ENCODE results near the gene EFNB2. TPM values are rescaled to one million over a fixed set of nuclear protein-coding genes. Genes with fewer than 3 reads are reported as not detected.

The EFNB2 gene
- total and polyA plus RNA-seq, 2 of the 8 experiments (the other 6 are each of a cell fraction or from before 2014, with no cell fraction given) = 8.2 to 12.0 TPM

DNA sequence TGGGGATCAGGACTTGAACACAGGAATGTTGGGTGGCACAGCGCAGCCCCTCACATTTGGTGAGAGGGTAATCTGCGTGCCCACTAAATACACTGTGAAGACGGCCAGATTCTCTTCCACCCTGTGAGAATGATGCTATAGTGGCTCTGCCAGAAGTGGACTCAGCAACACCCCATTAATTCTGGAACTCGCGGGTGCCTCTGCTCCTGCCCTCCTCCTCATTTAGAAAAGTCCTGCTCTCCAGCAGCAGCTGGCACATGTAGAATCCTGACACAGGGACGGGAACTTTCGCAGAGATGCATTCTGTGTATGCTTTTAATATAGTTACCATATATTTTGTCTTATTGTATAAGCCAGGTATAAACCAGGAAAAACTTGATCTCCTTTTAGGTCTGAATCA lies 57.3 kb downstream of the EFNB2 start:
- FAIRE-seq = no peak
- no peak overlapping the region for H3K9ac ChIP-seq (replicated peaks in 1 of 4; ENCODE audit: extremely low read depth in 1 of 4, low read depth in 3 of 4, low read length in 3 of 4)
- no peak overlapping the region for H3K23ac ChIP-seq (ENCODE audit: insufficient read length)
- no peak overlapping the region for H2BK12ac ChIP-seq (ENCODE audit: low read depth, low read length)
- 94% methylated on average over 7 of the region's 7 CpGs; no CpG with 5 or more reads in 1 of the 2 experiments for WGBS, 2 experiments (ENCODE audit: extremely low coverage in 1 of 2, insufficient coverage in 1 of 2, insufficient read length in 1 of 2, insufficient replicate concordance in 2 of 2, low coverage in 1 of 2, low lambda C conversion rate in 2 of 2, missing lambda C conversion rate in 1 of 2)
- no peaks in the 10 kb centered on the region for H3K36me3 ChIP-seq (ENCODE audit: control insufficient read depth in 2 of 4, insufficient read depth in 4 of 4, low read length in 3 of 4)
- no peak overlapping the region for H2AFZ ChIP-seq (ENCODE audit: low read length)
- H3K27ac ChIP-seq (ENCODE audit: low read depth, low read length) = no peak overlapping the region
- H4K8ac ChIP-seq (ENCODE audit: extremely low read depth, insufficient read depth, low read length) = no peak overlapping the region
- H3K4ac ChIP-seq (replicated peaks; ENCODE audit: insufficient read length, low read depth, low read length) = no peak overlapping the region
- H2BK120ac ChIP-seq (replicated peaks; ENCODE audit: low read depth, low read length) = no peak overlapping the region
- H3K9me3 ChIP-seq (ENCODE audit: insufficient read depth in 2 of 2, low read depth in 1 of 2, low read length in 1 of 2) = no peaks in the 10 kb centered on the region
- H4K20me1 ChIP-seq (replicated peaks in 1 of 2; ENCODE audit: control insufficient read depth in 1 of 2, insufficient read depth in 2 of 2, low read length in 2 of 2) = no peaks in the 10 kb centered on the region
- ChIA-PET CTCF (ENCODE audit: partially characterized antibody) (interaction anchor here (1.2 kb wide), 1 partner anchor 8 kb away, joined by 4 read pairs; no protein-coding TSS in a partner anchor), POLR2A (ENCODE audit: partially characterized antibody) (no interaction called here)
- H3K56ac ChIP-seq (replicated peaks; ENCODE audit: insufficient read length, low read depth, low read length) = no peak overlapping the region
- no peak overlapping the region for H2BK20ac ChIP-seq (ENCODE audit: low read length)
- no peak overlapping the region for H2BK15ac ChIP-seq (ENCODE audit: low read length)
- no peak overlapping the region for H3K4me3 ChIP-seq (ENCODE audit: extremely low read depth in 1 of 4, insufficient read depth in 2 of 4, low read depth in 3 of 4, low read length in 4 of 4)
- H2BK5ac ChIP-seq (ENCODE audit: low read depth, low read length) = no peak overlapping the region
- H3K14ac ChIP-seq (ENCODE audit: insufficient read length) = no peak overlapping the region
- H4K5ac ChIP-seq (ENCODE audit: insufficient read length, low read depth, low read length) = no peak overlapping the region
- no peak for DNase-seq (ENCODE audit: low read depth in 1 of 2, low spot score in 2 of 2)
- H3K23me2 ChIP-seq (ENCODE audit: low read depth, low read length) = no peaks in the 10 kb centered on the region
- H3K79me1 ChIP-seq (ENCODE audit: low read depth, low read length) = no peaks in the 10 kb centered on the region
- no peak overlapping the region for H2AK5ac ChIP-seq (ENCODE audit: low read depth, low read length)
- H3K4me1 ChIP-seq (replicated peaks in 1 of 4; ENCODE audit: control insufficient read depth in 3 of 4, insufficient read depth in 4 of 4, low read length in 3 of 4) = no peaks in the 10 kb centered on the region; a peak in 1 of 7 replicates
- no peaks in the 10 kb centered on the region for H3K79me2 ChIP-seq (ENCODE audit: control insufficient read depth in 1 of 2, insufficient read depth in 2 of 2, low read length in 2 of 2)
- no peak overlapping the region for H3K4me2 ChIP-seq (ENCODE audit: insufficient read depth in 1 of 2, low read depth in 2 of 2, low read length in 2 of 2)
- H3K18ac ChIP-seq (ENCODE audit: extremely low read depth, low read length) = no peak overlapping the region
- no peaks in the 10 kb centered on the region for H3K27me3 ChIP-seq (replicated peaks in 1 of 4; ENCODE audit: control insufficient read depth in 3 of 4, extremely low read depth in 1 of 4, insufficient read depth in 3 of 4, low read length in 3 of 4)
- no peak overlapping the region for H4K91ac ChIP-seq (replicated peaks; ENCODE audit: insufficient read length, low read length)
- no peak for TF ChIP-seq BACH1 (IDR thresholded peaks at IDR 0.05; ENCODE audit: low read length)
- no peak for TF ChIP-seq RBBP5 (IDR thresholded peaks at IDR 0.05; ENCODE audit: borderline replicate concordance, low read depth, low read length)

All from H1 (cell line).